GM23338 (cell line): ENCODE measurements around the gene ABCC6. TPM values are rescaled to one million over a fixed set of nuclear protein-coding genes. Genes with fewer than 3 reads are reported as not detected.

Source experiments
- ATAC-seq: fragments of 200-7000 bp; cut with Tn5 transposase; 3 replicates; pipeline ENCODE4 v1.9.1; 2020
- DNase-seq: peaks from one replicate; pipeline ENCODE4 v3.0.0-alpha.2; 2015; ENCODE audit warnings: low spot score
- H2AFZ ChIP-seq: fragments of 200-600 bp; sonication (generic); 2 replicates; pipeline ENCODE4 v1.8.0; 2016; ENCODE audit warnings: antibody characterized with exemption, mild to moderate bottlenecking, moderate library complexity
- H3F3A ChIP-seq: fragments of 200-600 bp; sonication (generic); replicated peaks from 2 replicates; pipeline ENCODE4 v1.8.0; 2017; ENCODE audit warnings: antibody characterized with exemption, mixed run types, low read depth
- H3K27ac ChIP-seq: fragments of 200-600 bp; sonication (generic); 2 replicates; pipeline ENCODE4 v1.6.1; 2016; ENCODE audit warnings: low read depth
- H3K27me3 ChIP-seq: fragments of 200-600 bp; sonication (generic); 2 replicates; pipeline ENCODE4 v1.8.0; 2016; ENCODE audit warnings: mild to moderate bottlenecking, mixed run types, moderate library complexity; ENCODE audit not compliant: insufficient read depth
- H3K36me3 ChIP-seq: fragments of 200-600 bp; sonication (generic); 2 replicates; pipeline ENCODE4 v1.8.0; 2016; ENCODE audit warnings: mild to moderate bottlenecking; ENCODE audit not compliant: insufficient read depth
- H3K4me1 ChIP-seq: fragments of 200-600 bp; sonication (generic); 2 replicates; pipeline ENCODE4 v1.8.0; 2016; ENCODE audit warnings: mild to moderate bottlenecking, moderate library complexity; ENCODE audit not compliant: insufficient read depth
- H3K4me2 ChIP-seq: fragments of 200-600 bp; sonication (generic); 2 replicates; pipeline ENCODE4 v1.7.1; 2017; ENCODE audit warnings: mixed run types
- H3K4me3 ChIP-seq: fragments of 200-600 bp; sonication (generic); 2 replicates; pipeline ENCODE4 v1.6.1; 2016; ENCODE audit warnings: mixed run types
- H3K79me2 ChIP-seq: fragments of 200-600 bp; sonication (generic); replicated peaks from 2 replicates; pipeline ENCODE4 v1.8.0; 2017; ENCODE audit warnings: mild to moderate bottlenecking; ENCODE audit not compliant: insufficient read depth
- H3K9me2 ChIP-seq: fragments of 200-600 bp; sonication (generic); 2 replicates; pipeline ENCODE4 v1.8.0; 2017; ENCODE audit not compliant: insufficient read depth
- H4K20me1 ChIP-seq: fragments of 200-600 bp; sonication (generic); replicated peaks from 2 replicates; pipeline ENCODE4 v1.8.0; 2017; ENCODE audit warnings: mild to moderate bottlenecking; ENCODE audit not compliant: insufficient read depth
- H3K27ac Mint-ChIP-seq: 2 replicates; pipeline ENCODE4 v1.8.0; 2020; ENCODE audit warnings: inconsistent platforms, mild to moderate bottlenecking, moderate library complexity, mixed read lengths
- H3K27me3 Mint-ChIP-seq: 3 replicates; pipeline ENCODE4 v1.8.0; 2022; ENCODE audit warnings: low read depth, mild to moderate bottlenecking, moderate library complexity, mixed read lengths, inconsistent platforms; ENCODE audit not compliant: insufficient read depth, poor library complexity
- H3K36me3 Mint-ChIP-seq: 3 replicates; pipeline ENCODE4 v1.8.0; 2021; ENCODE audit warnings: low read depth, mild to moderate bottlenecking, inconsistent platforms, moderate library complexity, mixed read lengths
- H3K4me1 Mint-ChIP-seq: 3 replicates; pipeline ENCODE4 v1.8.0; 2020; ENCODE audit warnings: mild to moderate bottlenecking, inconsistent platforms, mixed read lengths
- H3K4me3 Mint-ChIP-seq: 3 replicates; pipeline ENCODE4 v1.8.0; 2021; ENCODE audit warnings: moderate library complexity, mild to moderate bottlenecking, inconsistent platforms, mixed read lengths
- H3K9me3 Mint-ChIP-seq: 3 replicates; pipeline ENCODE4 v1.8.0; 2020; ENCODE audit warnings: moderate library complexity, mild to moderate bottlenecking, inconsistent platforms, mixed read lengths
- EZH2 ChIP-seq: fragments of 200-600 bp; sonication (generic); IDR thresholded peaks from one replicate; pipeline ENCODE4 v1.8.0; 2017; ENCODE audit warnings: antibody characterized with exemption, mild to moderate bottlenecking, low read depth; ENCODE audit not compliant: unreplicated experiment
- EZH2phosphoT487 ChIP-seq: fragments of 200-600 bp; sonication (generic); IDR thresholded peaks from one replicate; pipeline ENCODE4 v1.8.1; 2018; ENCODE audit warnings: antibody characterized with exemption; ENCODE audit not compliant: unreplicated experiment
- polyA plus RNA-seq: library from polyadenylated mRNA; unstranded; fragments of >200 nt; fragmentation: Nextera tagmentation; extraction: Ambion mirVana; gene quantifications from 2 replicates; pipeline ENCODE4 v1.2.1, GENCODE V29; 2016
- total RNA-seq: library from RNA; depleted of rRNA; stranded (reverse); fragments of >200 nt; shearing (Covaris generic); gene quantifications from 2 replicates; pipeline ENCODE4 v1.2.3, GENCODE V29; 2014
- TF ChIP-seq, protein P1 (sequence below): IDR thresholded peaks from one replicate; pipeline ENCODE4 v1.6.1; 2018; ENCODE audit warnings: antibody characterized with exemption; ENCODE audit not compliant: unreplicated experiment
- TF ChIP-seq, protein P2 (sequence below): fragments of 250-450 bp; sonication (Bioruptor Pico); IDR thresholded peaks from 2 replicates; pipeline ENCODE4 v1.5.0; 2020; ENCODE audit warnings: mild to moderate bottlenecking, moderate library complexity

ABCC6 gene
- total and polyA plus RNA-seq, 2 experiments from 2014 or later = 0.73 to 2.8 TPM

DNA sequence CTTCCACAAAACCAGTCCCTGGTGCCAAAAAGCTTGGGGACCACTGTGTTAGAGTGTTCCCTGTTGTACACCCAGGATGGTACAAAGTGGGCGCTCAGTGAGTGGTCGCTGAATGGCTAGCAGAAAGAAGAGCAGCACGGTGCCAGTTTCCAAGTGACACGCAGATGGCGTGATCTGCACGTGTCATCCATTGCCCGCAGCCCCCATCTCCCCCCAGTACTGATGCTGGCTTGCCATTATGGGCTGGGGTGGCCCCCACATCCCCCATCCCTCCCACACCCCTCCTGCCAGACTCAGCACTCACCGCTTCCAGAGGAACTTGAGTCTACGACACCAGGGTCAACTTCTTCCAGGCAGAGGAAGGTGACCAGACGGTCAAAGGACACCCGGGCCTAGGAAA lies 36.5 kb downstream of the ABCC6 start:
- Mint-ChIP-seq H3K27ac (no peak overlapping the region), H3K9me3 (no peaks in the 10 kb centered on the region), H3K4me1 (peaks cover 6% of the 10 kb centered on the region), H3K36me3 (no peaks in the 10 kb centered on the region), H3K4me3 (no peak overlapping the region), H3K27me3 (peaks cover 10% of the 10 kb centered on the region)
- no peaks in the 10 kb centered on the region for H3K36me3 ChIP-seq
- H3K4me3 ChIP-seq = no peak overlapping the region
- H3K4me2 ChIP-seq = no peak overlapping the region
- ATAC-seq (no peak), DNase-seq (no peak)
- no peaks in the 10 kb centered on the region for H3K4me1 ChIP-seq
- no peak overlapping the region for H3K27ac ChIP-seq
- no peaks in the 10 kb centered on the region for H3F3A ChIP-seq
- H3K27me3 ChIP-seq = no peaks in the 10 kb centered on the region
- H2AFZ ChIP-seq = 0 out of 2 replicates have a peak overlapping the region, but pooled peaks have one; percentile 20
- no peaks in the 10 kb centered on the region for H3K9me2 ChIP-seq
- H3K79me2 ChIP-seq = no peaks in the 10 kb centered on the region
- H4K20me1 ChIP-seq = no peaks in the 10 kb centered on the region
- TF ChIP-seq EZH2 (no peak), EZH2phosphoT487 (no peak)
- TF ChIP-seq, protein P1, sequence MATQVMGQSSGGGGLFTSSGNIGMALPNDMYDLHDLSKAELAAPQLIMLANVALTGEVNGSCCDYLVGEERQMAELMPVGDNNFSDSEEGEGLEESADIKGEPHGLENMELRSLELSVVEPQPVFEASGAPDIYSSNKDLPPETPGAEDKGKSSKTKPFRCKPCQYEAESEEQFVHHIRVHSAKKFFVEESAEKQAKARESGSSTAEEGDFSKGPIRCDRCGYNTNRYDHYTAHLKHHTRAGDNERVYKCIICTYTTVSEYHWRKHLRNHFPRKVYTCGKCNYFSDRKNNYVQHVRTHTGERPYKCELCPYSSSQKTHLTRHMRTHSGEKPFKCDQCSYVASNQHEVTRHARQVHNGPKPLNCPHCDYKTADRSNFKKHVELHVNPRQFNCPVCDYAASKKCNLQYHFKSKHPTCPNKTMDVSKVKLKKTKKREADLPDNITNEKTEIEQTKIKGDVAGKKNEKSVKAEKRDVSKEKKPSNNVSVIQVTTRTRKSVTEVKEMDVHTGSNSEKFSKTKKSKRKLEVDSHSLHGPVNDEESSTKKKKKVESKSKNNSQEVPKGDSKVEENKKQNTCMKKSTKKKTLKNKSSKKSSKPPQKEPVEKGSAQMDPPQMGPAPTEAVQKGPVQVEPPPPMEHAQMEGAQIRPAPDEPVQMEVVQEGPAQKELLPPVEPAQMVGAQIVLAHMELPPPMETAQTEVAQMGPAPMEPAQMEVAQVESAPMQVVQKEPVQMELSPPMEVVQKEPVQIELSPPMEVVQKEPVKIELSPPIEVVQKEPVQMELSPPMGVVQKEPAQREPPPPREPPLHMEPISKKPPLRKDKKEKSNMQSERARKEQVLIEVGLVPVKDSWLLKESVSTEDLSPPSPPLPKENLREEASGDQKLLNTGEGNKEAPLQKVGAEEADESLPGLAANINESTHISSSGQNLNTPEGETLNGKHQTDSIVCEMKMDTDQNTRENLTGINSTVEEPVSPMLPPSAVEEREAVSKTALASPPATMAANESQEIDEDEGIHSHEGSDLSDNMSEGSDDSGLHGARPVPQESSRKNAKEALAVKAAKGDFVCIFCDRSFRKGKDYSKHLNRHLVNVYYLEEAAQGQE = no peak
- TF ChIP-seq, protein P2, sequence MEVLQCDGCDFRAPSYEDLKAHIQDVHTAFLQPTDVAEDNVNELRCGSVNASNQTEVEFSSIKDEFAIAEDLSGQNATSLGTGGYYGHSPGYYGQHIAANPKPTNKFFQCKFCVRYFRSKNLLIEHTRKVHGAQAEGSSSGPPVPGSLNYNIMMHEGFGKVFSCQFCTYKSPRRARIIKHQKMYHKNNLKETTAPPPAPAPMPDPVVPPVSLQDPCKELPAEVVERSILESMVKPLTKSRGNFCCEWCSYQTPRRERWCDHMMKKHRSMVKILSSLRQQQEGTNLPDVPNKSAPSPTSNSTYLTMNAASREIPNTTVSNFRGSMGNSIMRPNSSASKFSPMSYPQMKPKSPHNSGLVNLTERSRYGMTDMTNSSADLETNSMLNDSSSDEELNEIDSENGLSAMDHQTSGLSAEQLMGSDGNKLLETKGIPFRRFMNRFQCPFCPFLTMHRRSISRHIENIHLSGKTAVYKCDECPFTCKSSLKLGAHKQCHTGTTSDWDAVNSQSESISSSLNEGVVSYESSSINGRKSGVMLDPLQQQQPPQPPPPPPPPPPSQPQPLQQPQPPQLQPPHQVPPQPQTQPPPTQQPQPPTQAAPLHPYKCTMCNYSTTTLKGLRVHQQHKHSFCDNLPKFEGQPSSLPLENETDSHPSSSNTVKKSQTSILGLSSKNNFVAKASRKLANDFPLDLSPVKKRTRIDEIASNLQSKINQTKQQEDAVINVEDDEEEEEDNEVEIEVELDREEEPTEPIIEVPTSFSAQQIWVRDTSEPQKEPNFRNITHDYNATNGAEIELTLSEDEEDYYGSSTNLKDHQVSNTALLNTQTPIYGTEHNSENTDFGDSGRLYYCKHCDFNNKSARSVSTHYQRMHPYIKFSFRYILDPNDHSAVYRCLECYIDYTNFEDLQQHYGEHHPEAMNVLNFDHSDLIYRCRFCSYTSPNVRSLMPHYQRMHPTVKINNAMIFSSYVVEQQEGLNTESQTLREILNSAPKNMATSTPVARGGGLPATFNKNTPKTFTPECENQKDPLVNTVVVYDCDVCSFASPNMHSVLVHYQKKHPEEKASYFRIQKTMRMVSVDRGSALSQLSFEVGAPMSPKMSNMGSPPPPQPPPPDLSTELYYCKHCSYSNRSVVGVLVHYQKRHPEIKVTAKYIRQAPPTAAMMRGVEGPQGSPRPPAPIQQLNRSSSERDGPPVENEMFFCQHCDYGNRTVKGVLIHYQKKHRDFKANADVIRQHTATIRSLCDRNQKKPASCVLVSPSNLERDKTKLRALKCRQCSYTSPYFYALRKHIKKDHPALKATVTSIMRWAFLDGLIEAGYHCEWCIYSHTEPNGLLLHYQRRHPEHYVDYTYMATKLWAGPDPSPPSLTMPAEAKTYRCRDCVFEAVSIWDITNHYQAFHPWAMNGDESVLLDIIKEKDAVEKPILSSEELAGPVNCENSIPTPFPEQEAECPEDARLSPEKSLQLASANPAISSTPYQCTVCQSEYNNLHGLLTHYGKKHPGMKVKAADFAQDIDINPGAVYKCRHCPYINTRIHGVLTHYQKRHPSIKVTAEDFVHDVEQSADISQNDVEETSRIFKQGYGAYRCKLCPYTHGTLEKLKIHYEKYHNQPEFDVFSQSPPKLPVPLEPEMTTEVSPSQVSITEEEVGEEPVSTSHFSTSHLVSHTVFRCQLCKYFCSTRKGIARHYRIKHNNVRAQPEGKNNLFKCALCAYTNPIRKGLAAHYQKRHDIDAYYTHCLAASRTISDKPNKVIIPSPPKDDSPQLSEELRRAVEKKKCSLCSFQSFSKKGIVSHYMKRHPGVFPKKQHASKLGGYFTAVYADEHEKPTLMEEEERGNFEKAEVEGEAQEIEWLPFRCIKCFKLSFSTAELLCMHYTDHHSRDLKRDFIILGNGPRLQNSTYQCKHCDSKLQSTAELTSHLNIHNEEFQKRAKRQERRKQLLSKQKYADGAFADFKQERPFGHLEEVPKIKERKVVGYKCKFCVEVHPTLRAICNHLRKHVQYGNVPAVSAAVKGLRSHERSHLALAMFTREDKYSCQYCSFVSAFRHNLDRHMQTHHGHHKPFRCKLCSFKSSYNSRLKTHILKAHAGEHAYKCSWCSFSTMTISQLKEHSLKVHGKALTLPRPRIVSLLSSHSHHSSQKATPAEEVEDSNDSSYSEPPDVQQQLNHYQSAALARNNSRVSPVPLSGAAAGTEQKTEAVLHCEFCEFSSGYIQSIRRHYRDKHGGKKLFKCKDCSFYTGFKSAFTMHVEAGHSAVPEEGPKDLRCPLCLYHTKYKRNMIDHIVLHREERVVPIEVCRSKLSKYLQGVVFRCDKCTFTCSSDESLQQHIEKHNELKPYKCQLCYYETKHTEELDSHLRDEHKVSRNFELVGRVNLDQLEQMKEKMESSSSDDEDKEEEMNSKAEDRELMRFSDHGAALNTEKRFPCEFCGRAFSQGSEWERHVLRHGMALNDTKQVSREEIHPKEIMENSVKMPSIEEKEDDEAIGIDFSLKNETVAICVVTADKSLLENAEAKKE (CRISPR knock-in tag) = no peak
